C4-2B (cell line): ENCODE measurements around the gene SPINK4.

ENCODE experiments used
- H3K27ac ChIP-seq: fragments of 450-650 bp; 2 replicates; pipeline ENCODE4 v1.5.1; 2017
- CTCF ChIP-seq: fragments of 450-650 bp; conservative IDR thresholded peaks from 2 replicates; pipeline ENCODE4 v1.5.1; 2017; ENCODE audit warnings: mild to moderate bottlenecking
- ZFX ChIP-seq: fragments of 450-650 bp; IDR thresholded peaks from 2 replicates; pipeline ENCODE4 v1.6.1; 2017

Gene SPINK4

GRCh38 chr9:33287087-33287490, 47.1 kb downstream of the SPINK4 start:
- TF ChIP-seq CTCF (peak; percentile 92), ZFX (no peak)
- H3K27ac ChIP-seq, result no peak overlapping the region

- no peak overlapping the region for H3K27ac ChIP-seq
- TF ChIP-seq CTCF, result no peak
- no peak for TF ChIP-seq ZFX
Measured at GRCh38 chr9:33288235-33288634, 48.3 kb downstream of the SPINK4 start.

- TF ChIP-seq CTCF, result no peak
- no peak for TF ChIP-seq ZFX
- H3K27ac ChIP-seq, result peak overlapping the region; percentile 95
Measured at GRCh38 chr9:33288828-33289483, 49.0 kb downstream of the SPINK4 start.

- H3K27ac ChIP-seq, result peak overlapping the region; percentile 95
- TF ChIP-seq CTCF, result no peak
- TF ChIP-seq ZFX, result no peak
Measured at GRCh38 chr9:33289496-33289895, 49.5 kb downstream of the SPINK4 start.

GRCh38 chr9:33289936-33290246, 49.9 kb downstream of the SPINK4 start:
- no peak for TF ChIP-seq CTCF
- TF ChIP-seq ZFX, result no peak
- H3K27ac ChIP-seq, result peak overlapping the region; percentile 95

- TF ChIP-seq CTCF (no peak), ZFX (peak; percentile 46; the same call in 1 of the 2 replicates)
- peak within 1 kb of the TSS; percentile 95 for H3K27ac ChIP-seq
Measured at GRCh38 chr9:33290247-33291030, 50.5 kb downstream of the SPINK4 start, which contains the start of gene NFX1. TSS of gene NFX1 (plus strand) at chr9:33290516. CDS start at chr9:33290573, 57 bp downstream.

GRCh38 chr9:33291031-33291397, 51.0 kb downstream of the SPINK4 start:
- no peak for TF ChIP-seq ZFX
- TF ChIP-seq CTCF, result peak; percentile 13; the same call in 1 of the 2 replicates
- peak overlapping the region; percentile 95 for H3K27ac ChIP-seq
